Measurements from ENCODE around the gene MYL7. TPM values are rescaled to one million over a fixed set of nuclear protein-coding genes. Genes with fewer than 3 reads are reported as not detected.

The MYL7 gene
- total RNA-seq, 1 donor from 2014 or later = 21.4 TPM

DNA sequence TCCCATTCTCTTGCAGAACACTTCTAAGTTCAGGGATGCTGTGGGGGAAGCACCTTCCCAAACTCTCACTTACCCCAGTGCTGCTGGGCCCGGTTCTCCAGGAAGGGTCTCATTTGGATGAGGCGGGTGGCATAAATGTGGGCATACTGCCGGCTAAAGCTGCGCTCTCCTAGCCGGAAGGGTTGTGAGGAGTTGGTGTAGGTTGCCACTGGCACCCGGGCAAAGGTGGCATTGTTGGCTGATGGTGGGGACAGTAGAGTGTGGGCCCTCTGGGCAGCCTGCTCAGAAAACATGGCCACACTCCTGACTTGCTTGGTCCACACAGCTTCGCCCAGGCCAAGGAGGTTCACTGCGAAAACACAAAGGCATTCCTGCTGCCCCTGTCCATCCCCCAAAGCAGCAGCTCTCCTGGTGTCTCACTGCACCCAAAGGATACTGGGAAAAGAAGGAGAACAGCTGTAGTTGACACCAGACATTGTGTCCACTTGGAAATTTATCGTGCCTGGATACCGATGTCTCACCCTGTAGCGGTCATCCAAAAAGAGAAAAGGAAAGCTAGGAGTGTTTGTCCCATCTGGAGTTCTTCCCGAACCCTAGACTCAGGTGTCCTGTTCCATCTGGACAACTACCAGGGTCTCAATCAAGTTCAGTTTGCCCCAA is 19.2 kb downstream of the MYL7 start:
- Histone ChIP-seq H3K9ac (ENCODE audit: low read depth in 1 of 3, low read length in 3 of 3) (peak overlapping the region; percentile 73 to 86 (median 74)), H3K4me3 (ENCODE audit: low read length in 3 of 3) (peak overlapping the region; percentile 19 to 90 (median 82)), H3K9me3 (ENCODE audit: control insufficient read depth in 3 of 3, low read length in 3 of 3) (no peaks in the 10 kb centered on the region), H3K27ac (ENCODE audit: low read depth, low read length) (peak overlapping the region; percentile 85), H3K27me3 (ENCODE audit: control insufficient read depth in 3 of 3, insufficient read depth in 3 of 3, low read length in 3 of 3) (no peaks in the 10 kb centered on the region), H3K36me3 (ENCODE audit: control insufficient read depth in 3 of 3, insufficient read depth in 3 of 3, low read length in 3 of 3) (peaks cover 23 to 25% (median 24%) of the 10 kb centered on the region in 3 donors), H3K4me1 (ENCODE audit: control insufficient read depth in 3 of 3, insufficient read depth in 3 of 3, low read length in 3 of 3) (peaks cover 27 to 39% (median 33%) of the 10 kb centered on the region in 3 donors)

GRCh38 chr7:44120395-44120794 is 20.7 kb downstream of the MYL7 start:
- H3K27ac ChIP-seq (ENCODE audit: low read depth, low read length) = no peak overlapping the region
- H3K4me3 ChIP-seq (ENCODE audit: low read length in 3 of 3) = no peak overlapping the region
- no peaks in the 10 kb centered on the region for H3K9me3 ChIP-seq (ENCODE audit: control insufficient read depth in 3 of 3, low read length in 3 of 3)
- peaks cover 30 to 32% (median 30%) of the 10 kb centered on the region in 3 donors for H3K36me3 ChIP-seq (ENCODE audit: control insufficient read depth in 3 of 3, insufficient read depth in 3 of 3, low read length in 3 of 3)
- peaks cover 28 to 45% (median 35%) of the 10 kb centered on the region in 3 donors for H3K4me1 ChIP-seq (ENCODE audit: control insufficient read depth in 3 of 3, insufficient read depth in 3 of 3, low read length in 3 of 3)
- H3K27me3 ChIP-seq (ENCODE audit: control insufficient read depth in 3 of 3, insufficient read depth in 3 of 3, low read length in 3 of 3) = no peaks in the 10 kb centered on the region
- H3K9ac ChIP-seq (ENCODE audit: low read depth in 1 of 3, low read length in 3 of 3) = no peak overlapping the region

DNA sequence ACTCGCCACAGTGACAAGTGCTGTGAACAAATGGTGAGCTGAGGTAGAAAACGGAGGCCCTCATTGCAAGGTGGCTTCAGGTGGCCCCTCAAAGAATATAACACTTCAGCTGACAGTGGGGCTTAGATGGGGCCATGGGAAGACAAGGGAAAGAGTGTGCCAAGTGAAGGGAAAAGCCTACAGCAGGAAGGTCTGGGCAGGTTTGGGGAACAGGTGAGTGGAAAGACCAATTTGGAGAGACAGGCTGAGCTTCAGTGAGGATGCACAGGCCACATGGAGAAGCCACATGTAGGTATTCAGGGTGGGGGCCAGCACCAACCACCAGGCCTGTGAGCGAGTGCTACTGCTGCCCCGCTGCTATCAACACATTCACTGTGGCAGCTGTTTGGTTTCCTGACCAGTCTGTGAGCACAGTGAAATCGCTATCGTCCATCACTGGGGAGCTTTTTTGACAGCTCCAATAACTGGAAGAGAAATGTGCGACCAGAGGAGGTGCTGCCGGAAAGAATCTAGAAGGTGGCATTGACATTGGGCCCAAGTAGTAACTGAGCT is 21.2 kb downstream of the MYL7 start:
- Histone ChIP-seq H3K9ac (ENCODE audit: low read depth in 1 of 3, low read length in 3 of 3) (peak overlapping the region in 1 of 3 donors; percentile 1), H3K9me3 (ENCODE audit: control insufficient read depth in 3 of 3, low read length in 3 of 3) (no peaks in the 10 kb centered on the region), H3K36me3 (ENCODE audit: control insufficient read depth in 3 of 3, insufficient read depth in 3 of 3, low read length in 3 of 3) (peaks cover 30 to 34% (median 33%) of the 10 kb centered on the region in 3 donors), H3K4me1 (ENCODE audit: control insufficient read depth in 3 of 3, insufficient read depth in 3 of 3, low read length in 3 of 3) (peaks cover 33 to 50% (median 40%) of the 10 kb centered on the region in 3 donors), H3K4me3 (ENCODE audit: low read length in 3 of 3) (no peak overlapping the region), H3K27me3 (ENCODE audit: control insufficient read depth in 3 of 3, insufficient read depth in 3 of 3, low read length in 3 of 3) (no peaks in the 10 kb centered on the region), H3K27ac (ENCODE audit: low read depth, low read length) (no peak overlapping the region)

DNA sequence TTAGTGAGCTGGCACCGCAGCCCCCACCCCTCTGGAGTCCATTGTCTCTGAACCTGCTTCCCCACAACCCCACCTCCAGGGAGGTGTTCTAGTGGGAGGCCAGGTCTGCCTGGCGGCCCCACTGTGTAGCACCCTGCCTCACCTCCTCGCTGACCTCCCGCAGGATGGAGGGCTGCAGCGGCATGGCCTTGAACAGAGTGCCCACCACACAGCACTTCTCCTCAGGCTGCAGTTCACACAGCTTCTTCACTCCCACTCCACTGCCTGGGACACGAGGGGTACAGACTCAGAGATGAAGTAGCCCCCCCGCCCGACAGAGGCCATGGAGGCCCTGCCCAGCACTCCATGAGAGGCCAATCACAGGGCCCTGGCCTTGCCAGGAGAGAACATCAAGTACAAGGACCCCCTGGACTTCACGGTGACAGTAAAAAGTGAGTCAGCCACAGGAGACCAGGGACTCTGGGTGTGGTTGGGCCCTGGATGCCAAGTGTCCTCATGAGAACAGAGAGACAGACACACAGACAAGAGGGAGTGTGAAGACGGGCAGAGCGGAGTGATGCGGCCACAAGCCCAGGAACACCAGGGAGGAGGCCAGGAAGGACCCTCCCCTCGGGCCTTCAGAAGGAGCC is 23.2 kb downstream of the MYL7 start:
- Histone ChIP-seq H3K27me3 (ENCODE audit: control insufficient read depth in 3 of 3, insufficient read depth in 3 of 3, low read length in 3 of 3) (no peaks in the 10 kb centered on the region), H3K9me3 (ENCODE audit: control insufficient read depth in 3 of 3, low read length in 3 of 3) (no peaks in the 10 kb centered on the region), H3K4me1 (ENCODE audit: control insufficient read depth in 3 of 3, insufficient read depth in 3 of 3, low read length in 3 of 3) (peaks cover 36 to 57% (median 47%) of the 10 kb centered on the region in 3 donors), H3K4me3 (ENCODE audit: low read length in 3 of 3) (no peak overlapping the region), H3K9ac (ENCODE audit: low read depth in 1 of 3, low read length in 3 of 3) (no peak overlapping the region), H3K27ac (ENCODE audit: low read depth, low read length) (no peak overlapping the region), H3K36me3 (ENCODE audit: control insufficient read depth in 3 of 3, insufficient read depth in 3 of 3, low read length in 3 of 3) (peaks cover 33 to 36% (median 33%) of the 10 kb centered on the region in 3 donors)

DNA sequence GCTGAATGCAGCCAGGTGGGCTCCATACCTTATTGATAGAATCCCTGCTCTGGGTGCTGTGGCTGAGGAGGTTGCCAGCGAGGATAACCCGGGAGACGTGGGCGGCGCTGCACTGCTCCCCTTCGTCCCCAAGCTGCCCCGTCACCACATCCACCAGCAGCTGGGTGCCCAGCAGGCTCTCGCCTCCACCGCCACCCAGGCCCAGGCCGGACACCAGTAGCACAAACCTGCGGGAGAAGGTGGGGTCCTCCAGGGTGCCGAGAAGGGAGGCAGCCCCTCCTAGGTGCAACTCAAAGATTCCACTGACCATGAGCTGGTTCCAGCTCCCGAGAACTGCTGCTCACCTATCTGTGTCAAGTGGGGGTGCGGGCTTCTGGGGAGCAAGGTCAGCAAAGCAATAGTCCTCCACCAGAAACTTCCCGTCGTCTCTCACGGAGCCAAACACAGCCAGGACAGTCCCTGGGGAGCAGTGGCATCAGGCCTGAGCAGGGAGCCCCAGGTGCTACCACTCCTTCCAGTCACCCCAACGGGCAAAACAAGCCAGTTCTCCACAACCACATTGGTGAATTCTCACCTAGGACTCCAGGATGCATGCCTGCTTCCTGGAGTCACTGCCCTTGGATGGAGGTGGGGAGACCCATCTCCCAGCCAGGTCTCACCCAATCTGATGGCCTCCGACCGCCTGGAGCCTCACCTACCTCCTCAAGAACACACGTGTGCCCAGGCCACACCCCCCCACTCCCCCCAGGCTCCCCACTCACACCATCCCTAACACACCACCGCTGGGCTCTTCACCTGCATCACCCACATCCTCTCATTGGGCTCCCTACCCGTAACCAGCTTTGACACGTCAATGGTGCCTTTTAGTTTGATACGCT is 24.1 kb downstream of the MYL7 start:
- peaks cover 33 to 36% (median 34%) of the 10 kb centered on the region in 3 donors for H3K36me3 ChIP-seq (ENCODE audit: control insufficient read depth in 3 of 3, insufficient read depth in 3 of 3, low read length in 3 of 3)
- H3K9me3 ChIP-seq (ENCODE audit: control insufficient read depth in 3 of 3, low read length in 3 of 3) = no peaks in the 10 kb centered on the region
- H3K9ac ChIP-seq (ENCODE audit: low read depth in 1 of 3, low read length in 3 of 3) = no peak overlapping the region
- H3K27ac ChIP-seq (ENCODE audit: low read depth, low read length) = no peak overlapping the region
- peaks cover 28 to 53% (median 40%) of the 10 kb centered on the region in 3 donors for H3K4me1 ChIP-seq (ENCODE audit: control insufficient read depth in 3 of 3, insufficient read depth in 3 of 3, low read length in 3 of 3)
- H3K4me3 ChIP-seq (ENCODE audit: low read length in 3 of 3) = no peak overlapping the region
- no peaks in the 10 kb centered on the region for H3K27me3 ChIP-seq (ENCODE audit: control insufficient read depth in 3 of 3, insufficient read depth in 3 of 3, low read length in 3 of 3)

GRCh38 chr7:44116087-44116788 is 24.9 kb downstream of the MYL7 start:
- H3K4me1 ChIP-seq (ENCODE audit: control insufficient read depth in 3 of 3, insufficient read depth in 3 of 3, low read length in 3 of 3) = peaks cover 25 to 48% (median 32%) of the 10 kb centered on the region in 3 donors
- H3K9ac ChIP-seq (ENCODE audit: low read depth in 1 of 3, low read length in 3 of 3) = no peak overlapping the region
- peaks cover 0 to 3% (median 3%) of the 10 kb centered on the region in 3 donors for H3K27me3 ChIP-seq (ENCODE audit: control insufficient read depth in 3 of 3, insufficient read depth in 3 of 3, low read length in 3 of 3)
- no peaks in the 10 kb centered on the region for H3K9me3 ChIP-seq (ENCODE audit: control insufficient read depth in 3 of 3, low read length in 3 of 3)
- no peak overlapping the region for H3K27ac ChIP-seq (ENCODE audit: low read depth, low read length)
- H3K36me3 ChIP-seq (ENCODE audit: control insufficient read depth in 3 of 3, insufficient read depth in 3 of 3, low read length in 3 of 3) = peaks cover 33 to 38% (median 33%) of the 10 kb centered on the region in 3 donors
- H3K4me3 ChIP-seq (ENCODE audit: low read length in 3 of 3) = no peak overlapping the region

DNA sequence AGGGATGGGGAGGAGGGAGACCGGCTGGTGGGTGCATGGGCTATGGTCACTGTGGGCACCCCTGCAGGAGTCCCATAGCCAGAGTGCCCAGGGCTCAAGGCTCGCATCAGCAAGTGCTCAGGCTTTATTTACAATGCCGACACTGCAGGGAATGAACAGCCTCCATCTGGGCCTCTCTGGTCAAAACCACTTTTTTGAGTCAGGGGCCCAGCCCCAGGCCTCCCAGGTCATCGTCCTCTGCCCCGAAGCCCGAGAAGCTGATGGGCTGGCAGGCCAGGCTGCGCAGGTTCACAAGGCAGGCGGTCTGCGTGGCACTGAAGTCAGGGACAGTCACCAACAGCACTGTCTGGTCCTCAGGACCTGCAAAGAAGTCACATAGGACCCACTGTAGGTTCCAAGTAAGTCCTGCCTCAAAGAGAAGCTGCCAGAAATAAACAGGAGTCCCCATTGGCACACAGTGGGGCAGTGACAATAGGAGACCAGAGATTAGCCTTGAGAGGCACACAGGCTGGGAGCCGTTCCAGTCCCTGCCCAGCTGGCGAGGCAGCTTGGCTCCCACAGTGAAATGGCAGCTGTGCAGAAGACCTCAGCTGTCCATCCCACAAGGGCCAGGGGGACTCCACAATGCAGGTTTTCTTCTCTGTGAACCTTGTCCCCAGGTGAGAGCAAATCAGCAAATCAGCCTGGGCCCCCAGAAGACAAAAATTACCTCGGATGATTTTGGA is 26.4 kb downstream of the MYL7 start:
- H3K9ac ChIP-seq (ENCODE audit: low read depth in 1 of 3, low read length in 3 of 3) = peak overlapping the region in 1 of 3 donors; percentile 25
- H3K9me3 ChIP-seq (ENCODE audit: control insufficient read depth in 3 of 3, low read length in 3 of 3) = no peaks in the 10 kb centered on the region
- peaks cover 0 to 11% (median 3%) of the 10 kb centered on the region in 3 donors for H3K27me3 ChIP-seq (ENCODE audit: control insufficient read depth in 3 of 3, insufficient read depth in 3 of 3, low read length in 3 of 3)
- no peak overlapping the region for H3K4me3 ChIP-seq (ENCODE audit: low read length in 3 of 3)
- H3K4me1 ChIP-seq (ENCODE audit: control insufficient read depth in 3 of 3, insufficient read depth in 3 of 3, low read length in 3 of 3) = peaks cover 19 to 40% (median 28%) of the 10 kb centered on the region in 3 donors
- peaks cover 25 to 31% (median 30%) of the 10 kb centered on the region in 3 donors for H3K36me3 ChIP-seq (ENCODE audit: control insufficient read depth in 3 of 3, insufficient read depth in 3 of 3, low read length in 3 of 3)
- no peak overlapping the region for H3K27ac ChIP-seq (ENCODE audit: low read depth, low read length)

DNA sequence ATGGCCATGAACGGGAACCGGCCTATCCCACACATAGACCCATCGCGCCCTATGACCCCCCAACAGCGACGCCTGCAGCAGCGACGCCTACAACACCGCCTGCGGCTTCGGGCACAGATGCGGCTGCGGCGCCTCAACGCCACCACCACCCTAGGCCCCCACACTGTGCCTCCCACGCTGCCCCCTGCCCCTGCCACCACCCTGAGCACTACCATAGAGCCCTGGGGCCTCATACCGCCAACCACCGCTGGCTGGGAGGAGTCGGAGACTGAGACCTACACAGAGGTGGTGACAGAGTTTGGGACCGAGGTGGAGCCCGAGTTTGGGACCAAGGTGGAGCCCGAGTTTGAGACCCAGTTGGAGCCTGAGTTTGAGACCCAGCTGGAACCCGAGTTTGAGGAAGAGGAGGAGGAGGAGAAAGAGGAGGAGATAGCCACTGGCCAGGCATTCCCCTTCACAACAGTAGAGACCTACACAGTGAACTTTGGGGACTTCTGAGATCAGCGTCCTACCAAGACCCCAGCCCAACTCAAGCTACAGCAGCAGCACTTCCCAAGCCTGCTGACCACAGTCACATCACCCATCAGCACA is 27.3 kb downstream of the MYL7 start:
- H3K9me3 ChIP-seq (ENCODE audit: control insufficient read depth in 3 of 3, low read length in 3 of 3) = no peaks in the 10 kb centered on the region
- H3K4me1 ChIP-seq (ENCODE audit: control insufficient read depth in 3 of 3, insufficient read depth in 3 of 3, low read length in 3 of 3) = peaks cover 14 to 31% (median 20%) of the 10 kb centered on the region in 3 donors
- peaks cover 0 to 11% (median 3%) of the 10 kb centered on the region in 3 donors for H3K27me3 ChIP-seq (ENCODE audit: control insufficient read depth in 3 of 3, insufficient read depth in 3 of 3, low read length in 3 of 3)
- no peak overlapping the region for H3K27ac ChIP-seq (ENCODE audit: low read depth, low read length)
- no peak overlapping the region for H3K4me3 ChIP-seq (ENCODE audit: low read length in 3 of 3)
- H3K9ac ChIP-seq (ENCODE audit: low read depth in 1 of 3, low read length in 3 of 3) = no peak overlapping the region
- H3K36me3 ChIP-seq (ENCODE audit: control insufficient read depth in 3 of 3, insufficient read depth in 3 of 3, low read length in 3 of 3) = peaks cover 20 to 25% (median 25%) of the 10 kb centered on the region in 3 donors

Measured in skeletal muscle tissue (tissue), 4 donors.